HepG2 (cell line): Measurements from ENCODE around the gene CLHC1. TPM values are rescaled to one million over a fixed set of nuclear protein-coding genes. Genes with fewer than 3 reads are reported as not detected.

Source experiments
- ATF7-NPFF ChIP-seq: sonication (generic); formaldehyde crosslinking; IDR thresholded peaks from 2 replicates; pipeline ENCODE4 v1.8.1; 2023; ENCODE audit warnings: mild to moderate bottlenecking, low read depth, missing genetic modification reagents, moderate library complexity
- CC2D1A ChIP-seq: sonication (generic); formaldehyde crosslinking; IDR thresholded peaks from 2 replicates; pipeline ENCODE4 v1.8.1; 2023; ENCODE audit warnings: mild to moderate bottlenecking, missing genetic modification reagents
- CCDC6 ChIP-seq: sonication (generic); formaldehyde crosslinking; IDR thresholded peaks from 2 replicates; pipeline ENCODE4 v1.8.1; 2022; ENCODE audit warnings: mild to moderate bottlenecking, missing genetic modification reagents, moderate library complexity
- DPF2 ChIP-seq: sonication (generic); formaldehyde crosslinking; IDR thresholded peaks from 2 replicates; pipeline ENCODE4 v1.4.0; 2020; ENCODE audit warnings: mild to moderate bottlenecking, low read depth, missing genetic modification reagents, borderline replicate concordance
- EHMT2 ChIP-seq: fragments of 200-600 bp; sonication (generic); IDR thresholded peaks from 2 replicates; pipeline ENCODE4 v1.7.0; 2017; ENCODE audit warnings: antibody characterized with exemption, low read depth, low read length, borderline replicate concordance
- ELF3 ChIP-seq: IDR thresholded peaks from 2 replicates; pipeline ENCODE4 v1.6.1; 2016; ENCODE audit warnings: missing genetic modification reagents, missing compliant biosample characterization
- KDM3A ChIP-seq: IDR thresholded peaks from 2 replicates; pipeline ENCODE4 v1.6.1; 2018; ENCODE audit warnings: low read depth, missing compliant biosample characterization
- NFE2 ChIP-seq: sonication (generic); formaldehyde crosslinking; IDR thresholded peaks from 2 replicates; pipeline ENCODE4 v1.4.0; 2020; ENCODE audit warnings: missing genetic modification reagents
- NR2F2 ChIP-seq: IDR thresholded peaks from 2 replicates; pipeline ENCODE4 v1.6.1; 2012; ENCODE audit warnings: low read depth, inconsistent platforms, borderline replicate concordance
- ZBTB1 ChIP-seq: sonication (generic); formaldehyde crosslinking; IDR thresholded peaks from 2 replicates; pipeline ENCODE4 v1.4.0; 2020; ENCODE audit warnings: missing genetic modification reagents, borderline replicate concordance
- ZBTB7B ChIP-seq: sonication (generic); formaldehyde crosslinking; IDR thresholded peaks from 2 replicates; pipeline ENCODE4 v1.4.0; 2020; ENCODE audit warnings: missing genetic modification reagents
- ZNF10 ChIP-seq: sonication (generic); formaldehyde crosslinking; IDR thresholded peaks from 2 replicates; pipeline ENCODE4 v1.4.0; 2020; ENCODE audit warnings: mild to moderate bottlenecking, low read depth, missing genetic modification reagents, borderline replicate concordance
- ZNF354B ChIP-seq: sonication (generic); formaldehyde crosslinking; IDR thresholded peaks from 2 replicates; pipeline ENCODE4 v1.8.0; 2022; ENCODE audit warnings: mild to moderate bottlenecking, missing genetic modification reagents
- ZNF510 ChIP-seq: sonication (generic); formaldehyde crosslinking; IDR thresholded peaks from 2 replicates; pipeline ENCODE4 v1.4.0; 2020; ENCODE audit warnings: low read depth, mild to moderate bottlenecking, missing genetic modification reagents
- ZNF724P ChIP-seq: sonication (generic); formaldehyde crosslinking; IDR thresholded peaks from 2 replicates; pipeline ENCODE4 v1.8.0; 2022; ENCODE audit warnings: missing genetic modification reagents, borderline replicate concordance
- polyA plus RNA-seq, 8 experiments: library from polyadenylated mRNA; depleted of rRNA in 3 of 8; stranded (reverse) in 7 of 8; unstranded in 1 of 8; fragments of >200 nt; fragmentation: Illumina TruSeq in 4 of 8; extraction: Trizol in 4 of 8; gene quantifications; 2 replicates each; pipeline versions ENCODE4 v1.2.1 to v1.2.3, GENCODE V29; 2011 to 2016; ENCODE audit warnings: low read depth in 4 of 8, missing spikeins in 1 of 8, mixed read lengths in 1 of 8; ENCODE audit not compliant: insufficient read depth in 1 of 8
- total RNA-seq, 5 experiments: library from RNA; depleted of rRNA; stranded (reverse); fragments of >200 nt; fragmentation: Illumina TruSeq; extraction: Trizol; gene quantifications; 2 replicates each; pipeline ENCODE4 v1.2.3, GENCODE V29; 2016; ENCODE audit warnings: low read depth in 1 of 5
- TF ChIP-seq, protein P1 (sequence below), 2 experiments: sonication (generic) in 1 of 2; formaldehyde crosslinking in 1 of 2; IDR thresholded peaks; 2 replicates each; pipeline versions ENCODE4 v1.5.1 to v1.6.1; 2011 to 2020; ENCODE audit warnings: borderline replicate concordance in 1 of 2, low read depth in 1 of 2, low read length in 1 of 2, mild to moderate bottlenecking in 1 of 2, missing genetic modification reagents in 1 of 2, moderate library complexity in 1 of 2
- TF ChIP-seq, protein P2 (sequence below): sonication (generic); formaldehyde crosslinking; IDR thresholded peaks from 2 replicates; pipeline ENCODE4 v1.4.0; 2020; ENCODE audit warnings: missing genetic modification reagents; ENCODE audit errors: not compliant biosample characterization
- TF ChIP-seq, protein P3 (sequence below): sonication (generic); formaldehyde crosslinking; IDR thresholded peaks from 2 replicates; pipeline ENCODE4 v1.9.0; 2021; ENCODE audit warnings: missing genetic modification reagents, borderline replicate concordance
- TF ChIP-seq, protein P4 (sequence below): sonication (generic); formaldehyde crosslinking; IDR thresholded peaks from 2 replicates; pipeline ENCODE4 v1.5.0; 2020; ENCODE audit warnings: missing genetic modification reagents
- TF ChIP-seq, protein P5 (sequence below): IDR thresholded peaks from 2 replicates; pipeline ENCODE4 v1.6.1; 2016; ENCODE audit warnings: mild to moderate bottlenecking

The CLHC1 gene
- total and polyA plus RNA-seq, 2 of the 13 experiments (the other 11 are each of a cell fraction or from before 2014, with no cell fraction given) = 9.8 to 12.6 TPM

DNA sequence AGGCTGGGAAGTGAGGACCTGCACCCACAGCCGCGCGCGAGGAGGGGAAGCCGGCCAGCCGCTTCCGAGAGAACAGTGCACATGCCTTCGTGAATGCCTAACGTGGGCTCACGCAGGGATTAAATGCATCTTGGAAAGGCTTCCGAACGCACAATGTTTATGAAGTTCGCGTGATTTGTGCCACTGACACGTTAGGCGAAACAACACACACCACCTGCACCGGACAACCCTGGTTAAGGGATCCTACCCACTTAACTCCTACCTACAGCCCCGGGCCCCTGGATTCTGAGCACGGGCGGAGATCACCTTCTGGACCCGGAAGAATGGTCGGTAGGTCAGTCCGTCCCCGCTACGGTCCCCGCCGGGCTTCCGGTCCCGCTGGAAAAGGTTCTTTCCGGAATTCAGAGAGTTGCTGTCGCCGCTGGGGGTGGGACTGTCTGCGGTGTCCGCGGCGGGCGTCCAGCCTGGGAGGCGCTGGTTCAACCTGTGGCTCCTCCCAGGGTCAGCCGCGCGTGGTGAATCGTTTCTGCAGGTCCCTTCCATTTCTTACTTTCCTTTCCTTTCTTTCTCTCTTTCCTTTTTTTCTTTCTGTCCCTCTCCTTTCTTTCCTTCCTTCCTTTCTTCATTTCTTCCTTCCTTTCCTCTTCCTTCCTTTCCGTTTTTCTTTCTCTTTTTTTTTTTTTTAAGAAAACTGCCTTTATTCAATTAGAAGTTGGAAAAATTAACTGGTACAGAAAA is 37.0 kb upstream of the CLHC1 start, which contains the start of gene MTIF2 (continued):
- TF ChIP-seq, protein P1, sequence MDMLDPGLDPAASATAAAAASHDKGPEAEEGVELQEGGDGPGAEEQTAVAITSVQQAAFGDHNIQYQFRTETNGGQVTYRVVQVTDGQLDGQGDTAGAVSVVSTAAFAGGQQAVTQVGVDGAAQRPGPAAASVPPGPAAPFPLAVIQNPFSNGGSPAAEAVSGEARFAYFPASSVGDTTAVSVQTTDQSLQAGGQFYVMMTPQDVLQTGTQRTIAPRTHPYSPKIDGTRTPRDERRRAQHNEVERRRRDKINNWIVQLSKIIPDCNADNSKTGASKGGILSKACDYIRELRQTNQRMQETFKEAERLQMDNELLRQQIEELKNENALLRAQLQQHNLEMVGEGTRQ (IDR thresholded peaks at IDR 0.05; ENCODE audit: low read depth, low read length) = no peak
- TF ChIP-seq, protein P1 (CRISPR knock-in tag; IDR thresholded peaks at IDR 0.05; ENCODE audit: borderline replicate concordance) = peak; percentile 61; the same call in 1 of the 2 replicates
- no peak for TF ChIP-seq CC2D1A (CRISPR knock-in tag)
- no peak; the same call in 1 of the 2 replicates for TF ChIP-seq ZNF510
- TF ChIP-seq, protein P2, sequence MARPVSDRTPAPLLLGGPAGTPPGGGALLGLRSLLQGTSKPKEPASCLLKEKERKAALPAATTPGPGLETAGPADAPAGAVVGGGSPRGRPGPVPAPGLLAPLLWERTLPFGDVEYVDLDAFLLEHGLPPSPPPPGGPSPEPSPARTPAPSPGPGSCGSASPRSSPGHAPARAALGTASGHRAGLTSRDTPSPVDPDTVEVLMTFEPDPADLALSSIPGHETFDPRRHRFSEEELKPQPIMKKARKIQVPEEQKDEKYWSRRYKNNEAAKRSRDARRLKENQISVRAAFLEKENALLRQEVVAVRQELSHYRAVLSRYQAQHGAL (CRISPR knock-in tag) = peak; percentile 88
- TF ChIP-seq, protein P3, sequence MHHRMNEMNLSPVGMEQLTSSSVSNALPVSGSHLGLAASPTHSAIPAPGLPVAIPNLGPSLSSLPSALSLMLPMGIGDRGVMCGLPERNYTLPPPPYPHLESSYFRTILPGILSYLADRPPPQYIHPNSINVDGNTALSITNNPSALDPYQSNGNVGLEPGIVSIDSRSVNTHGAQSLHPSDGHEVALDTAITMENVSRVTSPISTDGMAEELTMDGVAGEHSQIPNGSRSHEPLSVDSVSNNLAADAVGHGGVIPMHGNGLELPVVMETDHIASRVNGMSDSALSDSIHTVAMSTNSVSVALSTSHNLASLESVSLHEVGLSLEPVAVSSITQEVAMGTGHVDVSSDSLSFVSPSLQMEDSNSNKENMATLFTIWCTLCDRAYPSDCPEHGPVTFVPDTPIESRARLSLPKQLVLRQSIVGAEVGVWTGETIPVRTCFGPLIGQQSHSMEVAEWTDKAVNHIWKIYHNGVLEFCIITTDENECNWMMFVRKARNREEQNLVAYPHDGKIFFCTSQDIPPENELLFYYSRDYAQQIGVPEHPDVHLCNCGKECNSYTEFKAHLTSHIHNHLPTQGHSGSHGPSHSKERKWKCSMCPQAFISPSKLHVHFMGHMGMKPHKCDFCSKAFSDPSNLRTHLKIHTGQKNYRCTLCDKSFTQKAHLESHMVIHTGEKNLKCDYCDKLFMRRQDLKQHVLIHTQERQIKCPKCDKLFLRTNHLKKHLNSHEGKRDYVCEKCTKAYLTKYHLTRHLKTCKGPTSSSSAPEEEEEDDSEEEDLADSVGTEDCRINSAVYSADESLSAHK = no peak; the same call in 1 of the 2 replicates
- TF ChIP-seq EHMT2 = no peak; the same call in 1 of the 2 replicates
- peak; percentile 98 for TF ChIP-seq ATF7-NPFF
- 0 out of 2 replicates have a peak, but pooled peaks have one; percentile 20 for TF ChIP-seq ZNF354B
- TF ChIP-seq KDM3A = peak; percentile 99
- TF ChIP-seq ZBTB1 (CRISPR knock-in tag) = no peak
- peak; percentile 74; the same call in 1 of the 2 replicates for TF ChIP-seq NR2F2
- TF ChIP-seq, protein P4, sequence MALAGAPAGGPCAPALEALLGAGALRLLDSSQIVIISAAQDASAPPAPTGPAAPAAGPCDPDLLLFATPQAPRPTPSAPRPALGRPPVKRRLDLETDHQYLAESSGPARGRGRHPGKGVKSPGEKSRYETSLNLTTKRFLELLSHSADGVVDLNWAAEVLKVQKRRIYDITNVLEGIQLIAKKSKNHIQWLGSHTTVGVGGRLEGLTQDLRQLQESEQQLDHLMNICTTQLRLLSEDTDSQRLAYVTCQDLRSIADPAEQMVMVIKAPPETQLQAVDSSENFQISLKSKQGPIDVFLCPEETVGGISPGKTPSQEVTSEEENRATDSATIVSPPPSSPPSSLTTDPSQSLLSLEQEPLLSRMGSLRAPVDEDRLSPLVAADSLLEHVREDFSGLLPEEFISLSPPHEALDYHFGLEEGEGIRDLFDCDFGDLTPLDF (CRISPR knock-in tag) = peak; percentile 79
- peak; percentile 87 for TF ChIP-seq ZBTB7B (CRISPR knock-in tag)
- no peak; the same call in 1 of the 2 replicates for TF ChIP-seq DPF2
- peak; percentile 100 for TF ChIP-seq CCDC6 (CRISPR knock-in tag)
- peak; percentile 99 for TF ChIP-seq ELF3 (CRISPR knock-in tag)
- TF ChIP-seq, protein P5, sequence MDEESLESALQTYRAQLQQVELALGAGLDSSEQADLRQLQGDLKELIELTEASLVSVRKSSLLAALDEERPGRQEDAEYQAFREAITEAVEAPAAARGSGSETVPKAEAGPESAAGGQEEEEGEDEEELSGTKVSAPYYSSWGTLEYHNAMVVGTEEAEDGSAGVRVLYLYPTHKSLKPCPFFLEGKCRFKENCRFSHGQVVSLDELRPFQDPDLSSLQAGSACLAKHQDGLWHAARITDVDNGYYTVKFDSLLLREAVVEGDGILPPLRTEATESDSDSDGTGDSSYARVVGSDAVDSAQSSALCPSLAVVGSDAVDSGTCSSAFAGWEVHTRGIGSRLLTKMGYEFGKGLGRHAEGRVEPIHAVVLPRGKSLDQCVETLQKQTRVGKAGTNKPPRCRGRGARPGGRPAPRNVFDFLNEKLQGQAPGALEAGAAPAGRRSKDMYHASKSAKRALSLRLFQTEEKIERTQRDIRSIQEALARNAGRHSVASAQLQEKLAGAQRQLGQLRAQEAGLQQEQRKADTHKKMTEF = peak; percentile 100
- TF ChIP-seq ZNF10 (CRISPR knock-in tag) = 0 out of 2 replicates have a peak, but pooled peaks have one; percentile 88
- TF ChIP-seq NFE2 (CRISPR knock-in tag) = 0 out of 2 replicates have a peak, but pooled peaks have one; percentile 29
- peak; percentile 88; the same call in 1 of the 2 replicates for TF ChIP-seq ZNF724P (CRISPR knock-in tag)
